PC-3 (cell line): ENCODE data around the gene PLAGL1.

Source experiments
- EZH2phosphoT487 ChIP-seq: fragments of 300-600 bp; sonication (generic); IDR thresholded peaks from 2 replicates; pipeline ENCODE4 v1.6.1; 2018; ENCODE audit warnings: mild to moderate bottlenecking, antibody characterized with exemption, low read length, borderline replicate concordance
- TF ChIP-seq, protein P1 (sequence below): fragments of 300-600 bp; sonication (generic); conservative IDR thresholded peaks from 2 replicates; pipeline ENCODE4 v1.5.1; 2017; ENCODE audit warnings: antibody characterized with exemption, low read depth, mild to moderate bottlenecking, low read length

- TF ChIP-seq EZH2phosphoT487, result no peak
- TF ChIP-seq, protein P1, sequence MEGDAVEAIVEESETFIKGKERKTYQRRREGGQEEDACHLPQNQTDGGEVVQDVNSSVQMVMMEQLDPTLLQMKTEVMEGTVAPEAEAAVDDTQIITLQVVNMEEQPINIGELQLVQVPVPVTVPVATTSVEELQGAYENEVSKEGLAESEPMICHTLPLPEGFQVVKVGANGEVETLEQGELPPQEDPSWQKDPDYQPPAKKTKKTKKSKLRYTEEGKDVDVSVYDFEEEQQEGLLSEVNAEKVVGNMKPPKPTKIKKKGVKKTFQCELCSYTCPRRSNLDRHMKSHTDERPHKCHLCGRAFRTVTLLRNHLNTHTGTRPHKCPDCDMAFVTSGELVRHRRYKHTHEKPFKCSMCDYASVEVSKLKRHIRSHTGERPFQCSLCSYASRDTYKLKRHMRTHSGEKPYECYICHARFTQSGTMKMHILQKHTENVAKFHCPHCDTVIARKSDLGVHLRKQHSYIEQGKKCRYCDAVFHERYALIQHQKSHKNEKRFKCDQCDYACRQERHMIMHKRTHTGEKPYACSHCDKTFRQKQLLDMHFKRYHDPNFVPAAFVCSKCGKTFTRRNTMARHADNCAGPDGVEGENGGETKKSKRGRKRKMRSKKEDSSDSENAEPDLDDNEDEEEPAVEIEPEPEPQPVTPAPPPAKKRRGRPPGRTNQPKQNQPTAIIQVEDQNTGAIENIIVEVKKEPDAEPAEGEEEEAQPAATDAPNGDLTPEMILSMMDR, result no peak
Measured at GRCh38 chr6:143961066-143961465, 47.0 kb downstream of the PLAGL1 start.
